ENCODE data around the gene ANKRD40CL. TPM values are rescaled to one million over a fixed set of nuclear protein-coding genes. Genes with fewer than 3 reads are reported as not detected.

The ANKRD40CL gene
- total RNA-seq, 1 experiment from 2014 or later: not detected

GRCh38 chr17:50766222-50767023 is 895 bp downstream of the ANKRD40CL start (continued):
- TF ChIP-seq RORB (CRISPR knock-in tag; IDR thresholded peaks at IDR 0.05): no peak
- no peak for TF ChIP-seq NR2C2 (CRISPR knock-in tag; IDR thresholded peaks at IDR 0.05)
- no peak for TF ChIP-seq FOXK1 (CRISPR knock-in tag; IDR thresholded peaks at IDR 0.05)
- no peak for TF ChIP-seq E2F1 (CRISPR knock-in tag; IDR thresholded peaks at IDR 0.05)
- TF ChIP-seq TP53 (CRISPR knock-in tag; IDR thresholded peaks at IDR 0.05): no peak
- no peak for TF ChIP-seq NFYB (CRISPR knock-in tag; conservative IDR thresholded peaks at IDR 0.05; ENCODE audit: low read depth)
- no peak for TF ChIP-seq NFATC4 (CRISPR knock-in tag; IDR thresholded peaks at IDR 0.05)
- no peak for TF ChIP-seq SOX15 (CRISPR knock-in tag; IDR thresholded peaks at IDR 0.05)
- no peak for TF ChIP-seq ZNF396 (CRISPR knock-in tag; IDR thresholded peaks at IDR 0.05; ENCODE audit: borderline replicate concordance)
- no peak for TF ChIP-seq CTCF (IDR thresholded peaks at IDR 0.05)
- no peak for TF ChIP-seq ZNF532 (CRISPR knock-in tag; IDR thresholded peaks at IDR 0.05; ENCODE audit: borderline replicate concordance)

GRCh38 chr17:50765454-50766221 is 1.7 kb downstream of the ANKRD40CL start:
- CTCF ChIA-PET: interaction anchor here (1.0 to 7.7 kb wide), 2 partner anchors 18 to 87 kb away, joined by 3 to 70 read pairs; no protein-coding TSS in a partner anchor
- peaks cover 16% of the 10 kb centered on the region for H3K4me1 Mint-ChIP-seq
- no peak overlapping the region for H3K4me3 Mint-ChIP-seq
- no peaks in the 10 kb centered on the region for H3K36me3 Mint-ChIP-seq
- no peaks in the 10 kb centered on the region for H3K9me3 Mint-ChIP-seq
- DNase-seq (ENCODE audit: low spot score): no peak
- H3K27me3 Mint-ChIP-seq (ENCODE audit: low read depth): no peaks in the 10 kb centered on the region; the same call in 1 of the 2 replicates
- POLR2A ChIA-PET: no interaction called here
- H3K27ac Mint-ChIP-seq: peak overlapping the region; percentile 33; the same call in 1 of the 2 replicates
- ATAC-seq: no peak
- TF ChIP-seq AFF4 (CRISPR knock-in tag; IDR thresholded peaks at IDR 0.05; ENCODE audit: borderline replicate concordance) (no peak), E2F4 (CRISPR knock-in tag; IDR thresholded peaks at IDR 0.05; ENCODE audit: borderline replicate concordance, low read depth) (no peak), ZNF219 (CRISPR knock-in tag; IDR thresholded peaks at IDR 0.05; ENCODE audit: borderline replicate concordance) (no peak), HMGXB4 (CRISPR knock-in tag; IDR thresholded peaks at IDR 0.05) (no peak), E2F5 (CRISPR knock-in tag; IDR thresholded peaks at IDR 0.05) (no peak), ZBTB43 (CRISPR knock-in tag; IDR thresholded peaks at IDR 0.05) (no peak)
